Activated gamma-delta T cell treated with Interleukin-2 at 50 U/mL for 16 hours (primary cell): ENCODE results near the gene ZNF474.

Source experiments
- DNase-seq: peaks from one replicate; pipeline ENCODE4 v3.0.0-alpha.2; 2020

ZNF474 gene

GRCh38 chr5:122183098-122183787 is 53.9 kb downstream of the ZNF474 start:
- no peak for DNase-seq

GRCh38 chr5:122183788-122184170 is 54.4 kb downstream of the ZNF474 start:
- no peak for DNase-seq

GRCh38 chr5:122184676-122185255 is 55.4 kb downstream of the ZNF474 start:
- no peak for DNase-seq

GRCh38 chr5:122187426-122187825 is 58.1 kb downstream of the ZNF474 start:
- no peak for DNase-seq

GRCh38 chr5:122190156-122190555 is 60.8 kb downstream of the ZNF474 start:
- no peak for DNase-seq

- DNase-seq, result no peak
Measured at GRCh38 chr5:122192497-122193496, 63.5 kb downstream of the ZNF474 start.

- no peak for DNase-seq
Measured at GRCh38 chr5:122195802-122196394, 66.6 kb downstream of the ZNF474 start.

GRCh38 chr5:122199146-122199545 is 69.8 kb downstream of the ZNF474 start:
- DNase-seq, result no peak

- no peak for DNase-seq
Measured at GRCh38 chr5:122200450-122200849, 71.1 kb downstream of the ZNF474 start.

GRCh38 chr5:122200865-122201264 is 71.5 kb downstream of the ZNF474 start:
- no peak for DNase-seq

GRCh38 chr5:122201365-122201764 is 72.0 kb downstream of the ZNF474 start:
- no peak for DNase-seq

GRCh38 chr5:122202952-122203351 is 73.6 kb downstream of the ZNF474 start:
- DNase-seq, result no peak
